ENCODE data around the gene ERCC3.

Gene ERCC3

DNA sequence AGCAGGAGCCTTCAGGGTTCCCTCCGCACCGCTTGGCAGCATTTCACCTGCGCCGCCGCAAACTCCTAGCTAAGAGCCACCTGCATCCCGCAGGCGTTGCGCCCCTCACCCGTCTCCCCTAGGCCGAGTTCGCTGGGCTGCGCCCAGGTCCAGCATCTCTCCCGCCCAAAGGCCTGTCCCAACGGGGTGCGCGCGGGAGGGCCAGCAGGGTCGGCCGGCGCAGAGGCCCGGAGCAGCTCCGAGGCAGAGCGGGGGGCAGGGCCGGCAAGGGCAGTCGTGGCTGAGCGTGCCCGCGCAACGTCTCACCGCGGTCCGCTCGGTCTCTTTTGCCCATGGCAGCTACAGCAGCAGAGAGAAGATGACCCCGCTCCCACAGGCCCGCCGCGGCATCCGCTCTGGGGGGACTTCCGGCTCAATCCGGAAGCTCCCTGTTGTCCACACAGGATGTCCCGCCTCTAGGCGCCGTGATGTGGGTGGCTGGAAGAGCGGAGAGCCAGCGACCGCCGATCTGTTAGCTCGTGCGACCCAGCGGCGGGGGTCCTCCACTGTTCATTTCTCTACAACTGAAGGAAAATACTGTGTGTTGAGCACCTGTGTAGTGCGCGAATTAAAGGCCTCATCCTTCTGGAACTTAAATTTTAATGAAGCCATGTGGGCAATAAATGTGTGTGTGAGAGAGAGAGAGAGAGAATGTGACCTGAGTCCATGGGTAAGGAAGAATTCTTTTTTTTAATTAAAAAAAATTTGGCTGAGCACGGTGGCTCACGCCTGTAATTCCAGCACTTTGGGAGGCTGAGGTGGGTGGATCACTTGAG lies at the start of gene ERCC3:
Gene ERCC3, minus strand, starts transcription at position 397 of the 815 bp plus-strand sequence. Its CDS starts 63 bp downstream, at position 334.
- peak; percentile 75 to 98 (median 88) for DNase-seq
- intact Hi-C loops (cut with DNase I) = loop anchor here (10.0 kb wide), 1 partner anchor 91 kb away; the partner anchor contains the start of gene MAP3K2

DNA sequence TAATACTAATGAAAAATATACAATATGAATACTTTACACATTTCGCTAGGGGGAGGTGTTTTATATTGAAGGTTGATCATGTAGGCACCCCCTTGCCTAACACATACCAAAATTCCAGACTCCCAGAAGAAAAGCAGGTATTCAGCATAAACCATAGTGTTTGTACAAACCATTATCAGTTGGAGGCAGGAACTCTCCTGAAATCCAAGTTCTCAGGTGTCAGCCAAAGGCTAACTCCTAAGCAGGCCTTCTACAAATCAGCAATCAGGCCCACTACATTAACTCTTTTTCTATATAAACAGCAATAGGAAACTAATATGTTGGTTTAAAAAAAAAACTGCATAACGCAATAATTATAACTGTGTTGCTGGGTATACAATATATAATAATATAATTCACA lies 49.3 kb upstream of the ERCC3 start:
- no peak for DNase-seq
- intact Hi-C loops (cut with DNase I) = no loop called here

DNA sequence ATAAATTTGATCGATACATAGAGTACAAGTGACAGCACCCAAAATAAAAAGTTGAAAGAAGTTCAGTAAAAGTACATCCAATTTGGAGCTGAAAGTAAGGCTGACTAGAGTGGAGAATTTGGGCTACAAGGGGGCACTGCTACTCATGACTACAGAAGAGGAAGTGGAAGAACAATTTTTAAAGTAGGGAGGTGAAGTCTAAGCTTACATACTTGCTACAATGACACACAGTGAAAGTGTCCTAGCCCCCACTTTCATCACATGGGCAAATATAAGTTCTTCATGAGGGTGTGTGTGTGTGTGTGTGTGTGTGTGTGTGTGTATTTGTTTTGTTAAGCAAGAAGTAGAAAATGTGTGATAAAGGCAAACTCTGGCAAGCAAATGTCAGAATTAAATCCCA lies 48.2 kb upstream of the ERCC3 start:
- intact Hi-C loops (cut with DNase I) = no loop called here
- DNase-seq = no peak

DNA sequence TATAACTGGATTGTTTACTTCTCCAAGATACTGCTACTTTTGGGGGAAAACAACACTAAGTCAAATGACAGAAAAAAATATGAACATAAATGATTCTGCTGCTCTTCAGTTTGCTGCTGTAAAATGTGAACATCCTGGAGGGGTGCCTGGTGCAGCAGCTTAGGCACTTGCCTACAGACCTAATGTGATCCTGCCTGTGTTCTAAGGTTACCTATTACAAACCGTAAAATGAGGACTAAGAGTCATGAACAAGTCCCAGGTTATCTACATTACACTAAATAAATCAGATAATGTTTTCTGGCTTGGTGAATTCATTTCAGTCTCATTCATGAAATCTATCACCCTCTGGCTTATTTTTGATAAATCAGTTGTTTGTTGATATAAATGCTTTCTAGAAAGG lies 38.4 kb upstream of the ERCC3 start:
- intact Hi-C loops (cut with DNase I) = no loop called here
- DNase-seq = no peak

DNA sequence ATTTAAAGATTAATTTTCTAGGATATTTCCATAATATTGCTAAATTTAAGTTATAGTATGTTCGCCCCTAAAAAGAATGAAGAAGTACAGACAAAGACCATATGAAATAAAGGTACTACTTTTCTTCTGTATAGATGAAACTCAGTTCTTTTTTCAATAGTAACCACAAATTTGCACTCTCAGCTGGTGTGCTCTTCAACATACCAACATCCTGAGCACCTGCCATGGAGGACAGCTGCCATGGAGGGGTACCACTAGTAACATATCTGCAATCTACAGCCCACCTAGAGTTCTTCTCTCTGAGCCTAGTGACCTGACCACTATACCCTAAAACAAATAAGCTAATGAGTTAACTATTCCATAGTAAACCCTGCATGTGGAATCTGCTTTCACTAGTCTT lies 36.8 kb upstream of the ERCC3 start:
- DNase-seq = no peak
- intact Hi-C loops (cut with DNase I) = no loop called here

DNA sequence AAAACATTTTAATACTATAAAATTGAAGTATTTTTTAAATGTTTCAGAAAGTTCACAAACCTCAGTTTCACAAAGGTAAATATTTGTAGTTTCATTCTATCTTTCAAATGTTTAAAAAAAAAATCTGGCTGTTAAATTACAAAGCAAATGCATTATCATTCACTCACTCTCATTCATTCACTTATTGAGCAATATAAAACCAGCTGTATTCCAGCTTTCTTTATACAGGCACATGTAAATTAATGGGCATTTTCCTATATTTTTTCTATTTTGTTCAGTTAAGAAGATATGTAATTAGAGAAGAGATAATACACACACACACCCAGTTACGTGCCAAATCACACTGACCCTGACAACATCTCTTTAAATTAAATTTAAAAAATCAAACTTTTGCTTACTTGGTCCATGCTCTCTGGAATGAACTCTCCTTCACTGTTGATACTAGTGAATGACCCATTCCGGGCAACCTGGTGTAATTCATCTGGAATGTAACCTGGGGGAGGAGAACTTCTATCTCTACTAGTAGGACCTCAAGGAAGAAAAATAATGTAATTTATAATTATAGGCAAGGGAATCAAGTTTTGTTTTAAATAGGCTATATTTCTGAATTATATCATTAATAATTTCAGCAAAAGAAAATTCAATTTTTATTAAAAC lies 32.5 kb upstream of the ERCC3 start:
- no peak for DNase-seq
- intact Hi-C loops (cut with DNase I) = no loop called here

DNA sequence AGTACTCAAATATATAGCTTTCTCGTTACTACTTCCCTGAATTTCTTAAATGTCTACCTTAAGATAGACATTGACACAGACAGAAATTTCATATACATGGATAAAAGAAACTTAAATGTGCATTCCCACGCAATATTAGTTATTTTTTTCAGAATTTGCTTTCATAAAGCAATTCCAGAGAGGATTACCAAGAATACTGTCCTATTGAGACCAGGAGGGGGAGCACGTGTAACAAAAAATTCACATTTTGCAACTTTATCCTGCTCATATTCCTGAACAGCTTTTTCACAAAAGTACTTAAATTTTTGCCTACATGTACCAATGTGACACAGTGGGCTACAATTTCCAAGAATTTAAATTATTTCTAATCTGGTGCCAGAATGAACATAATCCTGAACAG lies 30.7 kb upstream of the ERCC3 start:
- intact Hi-C loops (cut with DNase I) = loop anchor here (1.0 kb wide), 1 partner anchor 155 kb away; no protein-coding TSS in a partner anchor

DNA sequence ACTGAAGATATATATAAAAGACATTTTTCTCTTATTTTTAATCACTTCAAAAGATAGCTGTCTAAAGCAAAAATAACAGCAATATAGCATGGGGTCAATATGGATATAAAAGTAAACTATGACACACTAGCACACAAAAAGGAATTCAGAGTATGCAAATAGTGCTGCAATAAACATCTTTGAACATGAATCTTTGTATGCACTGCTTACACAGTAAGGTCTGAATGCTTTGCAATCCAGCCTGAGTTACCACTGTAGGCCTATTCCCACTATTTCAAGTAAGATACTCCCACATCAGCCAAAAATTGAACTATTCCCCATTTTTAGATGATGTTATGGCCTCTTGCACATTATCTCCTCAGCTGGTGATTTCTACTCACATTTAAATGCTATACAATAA lies 27.4 kb upstream of the ERCC3 start:
- DNase-seq = no peak
- intact Hi-C loops (cut with DNase I) = no loop called here

More for the DNA sequence above, 30.7 kb upstream of the ERCC3 start:
- DNase-seq = peak in 1 of 10 donors; percentile 9

DNA sequence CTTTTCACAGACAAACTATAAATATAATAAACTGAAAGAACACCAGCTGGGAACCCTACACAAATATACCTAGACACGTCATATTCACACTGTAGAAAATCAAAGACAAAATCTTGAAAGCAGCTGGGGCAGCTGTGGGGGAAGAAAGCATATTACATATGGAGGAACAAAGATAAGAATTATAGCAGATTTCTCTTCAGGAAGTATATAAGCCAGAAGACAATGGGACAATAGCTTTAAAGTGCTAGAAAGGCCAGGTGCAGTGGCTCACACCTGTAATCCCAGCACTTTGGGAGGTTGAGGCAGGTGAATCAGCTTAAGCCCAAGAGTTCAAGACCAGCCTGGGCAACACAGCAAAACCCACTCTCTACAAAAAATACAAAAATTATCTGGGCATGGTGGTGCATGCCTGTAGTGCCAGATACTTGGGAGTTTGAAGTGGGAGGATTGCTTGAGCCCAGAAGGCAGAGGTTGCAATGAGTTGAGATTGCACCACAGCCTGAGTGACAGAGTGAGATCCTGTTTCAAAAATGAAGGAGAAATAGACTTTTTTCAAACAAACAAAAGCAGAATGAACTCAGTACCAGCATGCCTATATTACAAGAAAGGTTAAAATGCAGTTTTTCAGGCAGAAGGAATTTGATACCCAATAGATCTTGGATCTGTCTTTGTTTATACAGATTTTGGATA lies 26.8 kb upstream of the ERCC3 start:
- DNase-seq = no peak
- intact Hi-C loops (cut with DNase I) = no loop called here

DNA sequence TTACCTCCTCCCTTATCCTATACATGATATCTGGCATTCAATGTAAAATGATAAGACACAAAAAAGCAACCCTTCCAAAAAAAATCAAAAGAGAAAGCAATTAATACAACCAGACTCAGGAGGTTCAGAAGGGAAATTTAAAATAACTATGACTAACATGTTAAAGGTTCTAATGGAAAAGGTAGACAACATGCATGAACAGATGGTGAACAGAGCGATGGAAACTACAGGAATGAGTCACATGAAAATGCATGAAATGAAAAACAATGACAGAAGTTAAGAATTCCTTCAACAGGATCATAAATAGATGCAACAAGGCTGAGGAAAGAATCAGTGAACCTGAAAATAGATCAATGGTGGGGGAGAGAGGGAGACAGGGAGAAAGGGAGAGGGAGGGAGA lies 26.1 kb upstream of the ERCC3 start:
- DNase-seq = no peak
- intact Hi-C loops (cut with DNase I) = no loop called here

DNA sequence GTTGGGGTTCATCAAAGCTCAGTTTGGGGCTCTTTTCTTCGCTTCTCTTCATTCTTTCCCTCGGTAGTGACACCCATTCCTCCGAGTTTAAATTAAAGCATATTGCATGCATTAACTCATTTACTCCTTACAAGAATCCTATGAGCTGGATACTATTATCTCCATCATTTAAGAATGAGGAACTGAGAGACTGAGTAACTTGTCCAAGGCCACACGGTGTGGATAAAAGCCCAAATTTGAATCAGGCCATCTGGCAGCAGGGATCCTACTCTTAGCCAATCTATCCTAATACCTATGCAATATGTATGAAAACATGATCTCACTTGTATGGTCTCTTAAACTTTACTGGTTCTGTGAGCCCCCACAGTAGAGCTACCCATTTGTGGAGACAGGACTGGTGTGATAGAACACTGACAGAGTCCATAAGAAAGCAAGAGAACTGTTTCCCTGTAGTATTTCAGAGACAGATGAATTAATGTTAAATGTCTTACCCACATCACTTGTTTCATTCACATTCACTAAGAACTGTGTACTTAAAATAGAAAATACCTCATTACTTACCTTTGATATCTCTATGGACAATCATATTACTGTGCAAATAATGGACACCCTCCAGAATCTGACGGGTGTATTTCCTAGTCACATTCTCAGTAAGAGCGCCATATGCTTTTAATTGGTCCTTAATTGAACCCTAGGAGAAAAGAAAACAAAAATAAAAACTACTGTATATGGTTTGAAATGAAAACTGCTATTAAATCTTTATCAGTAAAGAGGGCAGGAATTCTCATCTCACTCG lies 20.4 kb upstream of the ERCC3 start:
- intact Hi-C loops (cut with DNase I) = no loop called here
- DNase-seq = no peak

DNA sequence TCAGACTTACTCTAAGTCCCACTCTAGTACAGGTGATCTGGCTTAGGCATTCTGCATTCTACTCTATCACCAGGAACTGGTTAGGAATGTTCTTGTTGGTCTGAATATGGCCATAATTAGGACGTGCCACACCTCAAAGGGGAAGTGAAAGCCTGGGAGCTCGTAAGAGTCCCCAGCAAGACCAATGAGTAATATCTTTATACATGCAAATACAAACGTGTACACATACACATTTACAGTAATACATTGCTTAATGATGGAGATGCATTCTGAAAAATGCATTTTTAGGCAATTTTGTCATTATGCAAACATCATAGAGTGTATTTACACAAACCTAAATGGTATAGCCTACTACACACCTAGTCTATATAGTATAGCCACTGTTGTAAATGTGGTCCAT lies 19.5 kb upstream of the ERCC3 start:
- intact Hi-C loops (cut with DNase I) = no loop called here
- DNase-seq = no peak

DNA sequence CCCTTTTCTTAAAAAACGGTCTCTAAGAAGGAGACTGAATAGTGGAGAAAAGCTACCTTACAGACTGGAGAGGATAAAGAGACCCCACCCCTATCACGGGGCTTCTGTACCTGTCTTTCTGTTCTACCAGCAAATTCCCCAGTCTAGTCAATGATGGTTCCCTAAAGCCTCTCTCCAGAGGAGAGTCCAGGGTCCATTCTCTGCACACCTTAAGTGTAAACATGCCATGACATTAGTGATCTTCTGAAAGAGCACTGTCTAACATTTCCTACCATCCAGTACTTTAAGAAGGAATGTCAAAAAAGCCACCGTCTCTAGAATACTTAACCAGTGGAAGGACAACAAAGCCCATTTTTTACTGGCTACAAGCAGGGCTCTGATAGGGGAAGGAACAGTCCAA lies 17.0 kb upstream of the ERCC3 start:
- DNase-seq = no peak
- intact Hi-C loops (cut with DNase I) = no loop called here

DNA sequence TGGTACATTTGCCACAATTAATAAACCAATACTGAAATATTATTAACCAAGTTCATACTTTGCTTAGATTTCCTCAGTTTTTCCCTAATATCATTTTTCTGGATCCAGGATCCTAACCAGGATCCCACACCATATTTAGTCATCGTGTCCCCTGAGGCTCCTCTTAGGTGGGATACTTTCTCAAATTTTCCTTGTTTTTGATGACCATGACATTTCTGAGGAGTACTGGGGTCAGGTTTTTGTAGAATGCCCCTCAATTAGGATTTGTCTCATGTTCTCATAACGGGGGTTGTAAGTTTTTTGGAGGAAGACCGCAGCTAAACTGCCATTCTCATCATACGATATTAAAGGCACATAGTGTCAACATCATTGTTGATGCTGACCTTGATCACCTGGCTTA lies 15.5 kb upstream of the ERCC3 start:
- DNase-seq = no peak
- intact Hi-C loops (cut with DNase I) = no loop called here

DNA sequence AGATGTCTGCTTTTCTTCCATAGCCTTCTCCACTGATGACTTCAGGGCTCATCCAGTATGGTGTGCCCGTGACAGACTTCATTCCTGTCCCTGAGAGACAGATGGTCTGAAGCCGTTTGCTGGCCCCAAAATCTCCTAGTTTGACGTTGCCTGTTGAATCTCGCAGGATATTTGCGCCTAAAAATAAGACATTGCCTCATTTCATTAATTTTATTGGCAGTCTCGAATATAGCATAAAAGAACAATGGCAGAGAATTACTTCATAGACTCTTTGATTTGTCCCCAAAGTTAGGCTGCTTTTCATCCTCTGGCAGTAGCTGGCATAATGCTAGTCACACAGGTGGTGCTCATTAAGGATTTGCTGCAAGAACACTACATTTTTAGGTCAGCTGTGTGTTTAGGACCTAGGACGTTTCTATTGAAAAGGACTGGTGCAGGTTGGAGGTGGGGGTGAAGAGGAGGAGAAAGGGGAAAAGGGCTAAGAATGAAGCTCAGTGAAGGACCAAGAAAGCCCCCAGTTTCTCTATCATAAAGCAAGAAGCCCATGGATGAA lies 14.7 kb upstream of the ERCC3 start:
- intact Hi-C loops (cut with DNase I) = no loop called here
- DNase-seq = no peak

DNA sequence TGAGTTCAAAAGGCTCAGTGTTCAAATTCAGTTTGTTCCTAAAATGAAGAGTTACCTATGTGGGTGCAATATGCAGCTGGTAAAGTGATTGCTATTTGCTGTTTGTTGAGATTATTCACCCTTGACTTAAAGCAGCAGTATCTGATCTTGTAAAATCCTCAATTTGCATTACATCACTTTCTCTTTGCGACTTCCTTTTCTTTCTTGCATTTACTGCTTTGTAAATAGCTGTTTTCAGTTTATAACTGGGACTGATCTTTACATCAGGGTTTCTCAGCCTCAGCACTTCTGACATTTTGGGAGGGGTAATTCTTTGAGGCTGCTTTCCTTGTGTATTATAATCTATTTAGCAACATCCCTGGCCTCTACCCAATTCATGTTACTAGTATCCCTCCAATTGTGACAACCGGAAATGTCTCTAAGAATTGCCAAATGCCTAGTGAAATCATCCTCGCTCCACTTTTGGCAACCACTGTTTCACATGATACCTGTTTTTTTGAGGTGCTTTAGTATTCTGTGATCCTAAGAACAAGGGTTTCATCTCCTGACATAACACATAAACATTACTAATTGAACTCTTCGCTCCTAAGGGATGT lies 12.1 kb upstream of the ERCC3 start:
- intact Hi-C loops (cut with DNase I) = no loop called here
- DNase-seq = no peak

DNA sequence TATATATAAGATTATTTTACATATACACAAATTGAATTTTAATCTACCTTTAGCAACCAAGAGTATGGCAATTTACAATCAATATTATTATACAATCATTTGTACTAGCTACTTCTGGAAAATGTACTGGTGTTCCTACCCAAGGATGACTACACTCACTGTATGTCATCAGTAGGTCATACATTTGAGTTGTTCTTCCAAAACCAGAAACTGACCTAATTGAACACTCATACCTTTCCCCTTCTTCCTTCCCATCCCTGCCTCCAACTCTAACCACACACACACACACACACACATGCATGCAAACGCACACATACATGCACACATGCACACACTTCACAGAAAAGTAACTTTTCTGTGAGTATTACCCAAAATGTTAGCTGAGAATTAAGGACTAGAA lies 8.2 kb upstream of the ERCC3 start:
- intact Hi-C loops (cut with DNase I) = no loop called here
- no peak for DNase-seq

DNA sequence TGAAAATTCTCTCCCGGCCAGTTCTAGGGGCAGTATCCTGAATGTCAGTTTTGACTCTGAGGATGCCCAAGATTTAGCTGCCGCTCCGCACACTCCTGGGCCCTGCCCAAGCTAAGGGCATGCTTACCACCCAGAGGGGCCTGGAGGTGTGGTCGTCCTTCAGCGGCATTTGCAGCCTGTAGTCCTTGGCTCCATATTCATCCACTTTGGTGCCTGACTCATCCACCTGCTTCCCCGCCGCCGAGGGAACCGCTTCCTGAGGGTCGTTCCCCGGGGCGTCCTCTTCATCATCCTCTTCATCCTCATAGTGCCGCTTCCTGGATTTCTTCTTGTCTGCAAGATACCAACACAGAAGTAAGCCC lies 577 bp downstream of the ERCC3 start:
- no peak for DNase-seq
- intact Hi-C loops (cut with DNase I) = loop anchor here (10.0 kb wide), 1 partner anchor 91 kb away; the partner anchor contains the start of gene MAP3K2

DNA sequence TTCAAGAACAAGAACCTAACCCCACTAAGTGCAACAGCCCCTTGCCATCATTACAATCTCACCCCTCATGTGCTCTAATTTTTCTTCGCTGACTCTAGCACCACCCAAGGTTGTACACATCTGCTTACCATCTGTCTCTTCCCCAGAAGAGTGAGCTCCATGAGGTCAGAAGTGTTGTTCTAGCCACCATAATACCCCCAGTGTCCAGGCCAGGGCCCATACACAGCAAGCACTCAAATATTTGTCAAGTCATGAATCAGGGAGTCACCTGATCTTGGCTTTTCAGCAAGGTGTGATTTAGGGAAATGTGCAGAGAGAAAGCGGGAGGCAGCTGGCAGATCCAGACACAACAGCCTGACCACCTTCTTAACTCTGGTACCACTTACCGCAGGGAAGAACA lies 5.7 kb downstream of the ERCC3 start:
- no peak for DNase-seq
- intact Hi-C loops (cut with DNase I) = no loop called here

DNA sequence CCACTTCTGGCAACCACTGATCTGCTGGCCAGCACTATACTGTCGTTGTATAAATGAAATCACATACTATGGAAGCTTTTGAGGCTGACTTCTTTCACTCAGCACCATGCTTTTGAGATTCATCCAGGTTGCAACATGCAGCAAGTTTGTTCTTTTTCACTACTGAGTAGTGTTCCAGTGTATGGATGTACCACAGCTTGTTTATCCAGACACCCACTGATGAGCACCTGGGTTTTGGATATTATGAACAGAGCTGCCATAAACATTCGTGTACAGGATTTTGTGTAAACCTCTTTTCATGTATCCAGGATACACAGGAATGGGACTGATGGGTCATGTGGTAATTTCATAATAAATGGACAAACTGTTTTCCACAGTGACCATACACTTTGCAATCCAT lies 10.7 kb downstream of the ERCC3 start:
- no peak for DNase-seq
- intact Hi-C loops (cut with DNase I) = no loop called here
